ENCODE data around the gene UCP2. TPM values are rescaled to one million over a fixed set of nuclear protein-coding genes. Genes with fewer than 3 reads are reported as not detected.
A peak's percentile ranks its signal among the peaks of the same experiment; 100 is the strongest.

Gene UCP2
- total RNA-seq, 1 donor from 2014 or later = 26.4 TPM

- no peak overlapping the region for H3K4me3 Mint-ChIP-seq (ENCODE audit: unreplicated experiment)
- no peak for DNase-seq (ENCODE audit: extremely low spot score, unreplicated experiment)
- H3K4me1 Mint-ChIP-seq (ENCODE audit: unreplicated experiment) = peaks cover 39% of the 10 kb centered on the region
- H3K36me3 Mint-ChIP-seq (ENCODE audit: unreplicated experiment) = peaks cover 5% of the 10 kb centered on the region
- H3K9me3 Mint-ChIP-seq (ENCODE audit: unreplicated experiment) = no peaks in the 10 kb centered on the region
- no peak for TF ChIP-seq CTCF (IDR thresholded peaks at IDR 0.05)
- H3K27ac Mint-ChIP-seq (ENCODE audit: unreplicated experiment) = no peak overlapping the region
- no peaks in the 10 kb centered on the region for H3K27me3 Mint-ChIP-seq (ENCODE audit: unreplicated experiment)
Measured at GRCh38 chr11:74023276-74023675, 40.6 kb upstream of the UCP2 start.

- no peak overlapping the region for H3K27ac Mint-ChIP-seq (ENCODE audit: unreplicated experiment)
- no peaks in the 10 kb centered on the region for H3K27me3 Mint-ChIP-seq (ENCODE audit: unreplicated experiment)
- no peak overlapping the region for H3K4me3 Mint-ChIP-seq (ENCODE audit: unreplicated experiment)
- no peak for DNase-seq (ENCODE audit: extremely low spot score, unreplicated experiment)
- H3K4me1 Mint-ChIP-seq (ENCODE audit: unreplicated experiment) = peaks cover 38% of the 10 kb centered on the region
- no peak for TF ChIP-seq CTCF (IDR thresholded peaks at IDR 0.05)
- peaks cover 5% of the 10 kb centered on the region for H3K36me3 Mint-ChIP-seq (ENCODE audit: unreplicated experiment)
- no peaks in the 10 kb centered on the region for H3K9me3 Mint-ChIP-seq (ENCODE audit: unreplicated experiment)
Measured at GRCh38 chr11:74022546-74022945, 39.9 kb upstream of the UCP2 start.

- no peaks in the 10 kb centered on the region for H3K9me3 Mint-ChIP-seq (ENCODE audit: unreplicated experiment)
- H3K27ac Mint-ChIP-seq (ENCODE audit: unreplicated experiment) = no peak overlapping the region
- no peak overlapping the region for H3K4me3 Mint-ChIP-seq (ENCODE audit: unreplicated experiment)
- no peaks in the 10 kb centered on the region for H3K27me3 Mint-ChIP-seq (ENCODE audit: unreplicated experiment)
- H3K4me1 Mint-ChIP-seq (ENCODE audit: unreplicated experiment) = peaks cover 35% of the 10 kb centered on the region
- DNase-seq (ENCODE audit: extremely low spot score, unreplicated experiment) = no peak
- TF ChIP-seq CTCF (IDR thresholded peaks at IDR 0.05) = no peak
- H3K36me3 Mint-ChIP-seq (ENCODE audit: unreplicated experiment) = peaks cover 8% of the 10 kb centered on the region
Measured at GRCh38 chr11:74021998-74022397, 39.4 kb upstream of the UCP2 start.

GRCh38 chr11:74020539-74020938 lies 37.9 kb upstream of the UCP2 start:
- H3K9me3 Mint-ChIP-seq (ENCODE audit: unreplicated experiment) = no peaks in the 10 kb centered on the region
- TF ChIP-seq CTCF (IDR thresholded peaks at IDR 0.05) = no peak
- no peak for DNase-seq (ENCODE audit: extremely low spot score, unreplicated experiment)
- H3K36me3 Mint-ChIP-seq (ENCODE audit: unreplicated experiment) = peaks cover 15% of the 10 kb centered on the region
- no peak overlapping the region for H3K27ac Mint-ChIP-seq (ENCODE audit: unreplicated experiment)
- no peaks in the 10 kb centered on the region for H3K27me3 Mint-ChIP-seq (ENCODE audit: unreplicated experiment)
- H3K4me3 Mint-ChIP-seq (ENCODE audit: unreplicated experiment) = no peak overlapping the region
- H3K4me1 Mint-ChIP-seq (ENCODE audit: unreplicated experiment) = peaks cover 23% of the 10 kb centered on the region

- no peak for DNase-seq (ENCODE audit: extremely low spot score, unreplicated experiment)
- H3K4me1 Mint-ChIP-seq (ENCODE audit: unreplicated experiment) = peaks cover 17% of the 10 kb centered on the region
- H3K4me3 Mint-ChIP-seq (ENCODE audit: unreplicated experiment) = no peak overlapping the region
- no peaks in the 10 kb centered on the region for H3K9me3 Mint-ChIP-seq (ENCODE audit: unreplicated experiment)
- peak overlapping the region; percentile 14 for H3K27ac Mint-ChIP-seq (ENCODE audit: unreplicated experiment)
- H3K27me3 Mint-ChIP-seq (ENCODE audit: unreplicated experiment) = no peaks in the 10 kb centered on the region
- TF ChIP-seq CTCF (IDR thresholded peaks at IDR 0.05) = no peak
- H3K36me3 Mint-ChIP-seq (ENCODE audit: unreplicated experiment) = peaks cover 16% of the 10 kb centered on the region
Measured at GRCh38 chr11:74019860-74020259, 37.2 kb upstream of the UCP2 start.

Measured in osteocyte (in vitro differentiated cells).